ENCODE results near the gene CARMIL3.

Gene CARMIL3

GRCh38 chr14:24115422-24116127 lies 63.8 kb downstream of the CARMIL3 start:
- no peak for FAIRE-seq
- DNase-seq (ENCODE audit: low spot score): no peak

- DNase-seq (ENCODE audit: low spot score) (no peak), FAIRE-seq (no peak)
Observed at GRCh38 chr14:24116128-24116814, 64.5 kb downstream of the CARMIL3 start.

GRCh38 chr14:24117179-24117578 lies 65.4 kb downstream of the CARMIL3 start:
- FAIRE-seq: no peak
- DNase-seq (ENCODE audit: low spot score): no peak

All from RCC 7860 (cell line).